ENCODE measurements around the gene BACH2. TPM values are rescaled to one million over a fixed set of nuclear protein-coding genes. Genes with fewer than 3 reads are reported as not detected.

BACH2 gene
- polyA plus RNA-seq, 1 of the 3 experiments (the other 2 are of a cell fraction) = 0.46 TPM

DNA sequence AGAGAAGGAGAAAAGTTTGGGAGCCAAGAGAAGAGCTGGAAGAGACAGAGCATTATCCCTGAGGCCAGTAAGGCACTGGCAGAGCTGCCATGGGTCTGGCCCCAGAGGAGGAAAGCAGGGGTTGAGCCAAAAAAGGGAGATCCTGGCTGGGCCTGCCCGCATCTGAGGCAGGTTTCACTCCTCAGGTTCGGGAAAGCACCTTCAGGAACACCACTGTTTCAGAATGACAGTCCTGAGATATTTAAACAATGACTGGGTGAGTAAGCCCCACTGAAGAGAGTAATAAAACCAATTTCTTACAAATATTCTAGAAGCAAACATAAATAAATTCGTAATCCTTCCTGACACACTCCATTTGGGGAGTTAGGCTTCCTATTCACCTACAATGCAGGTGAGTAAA lies 152.2 kb downstream of the BACH2 start (continued):
- TF ChIP-seq, protein P1, sequence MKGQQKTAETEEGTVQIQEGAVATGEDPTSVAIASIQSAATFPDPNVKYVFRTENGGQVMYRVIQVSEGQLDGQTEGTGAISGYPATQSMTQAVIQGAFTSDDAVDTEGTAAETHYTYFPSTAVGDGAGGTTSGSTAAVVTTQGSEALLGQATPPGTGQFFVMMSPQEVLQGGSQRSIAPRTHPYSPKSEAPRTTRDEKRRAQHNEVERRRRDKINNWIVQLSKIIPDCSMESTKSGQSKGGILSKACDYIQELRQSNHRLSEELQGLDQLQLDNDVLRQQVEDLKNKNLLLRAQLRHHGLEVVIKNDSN (IDR thresholded peaks at IDR 0.05; ENCODE audit: borderline replicate concordance, low read depth) = no peak
- no peak for TF ChIP-seq MXI1 (IDR thresholded peaks at IDR 0.05; ENCODE audit: low read depth, low read length)
- TF ChIP-seq RCOR1 (IDR thresholded peaks at IDR 0.05; ENCODE audit: low read length) = no peak

DNA sequence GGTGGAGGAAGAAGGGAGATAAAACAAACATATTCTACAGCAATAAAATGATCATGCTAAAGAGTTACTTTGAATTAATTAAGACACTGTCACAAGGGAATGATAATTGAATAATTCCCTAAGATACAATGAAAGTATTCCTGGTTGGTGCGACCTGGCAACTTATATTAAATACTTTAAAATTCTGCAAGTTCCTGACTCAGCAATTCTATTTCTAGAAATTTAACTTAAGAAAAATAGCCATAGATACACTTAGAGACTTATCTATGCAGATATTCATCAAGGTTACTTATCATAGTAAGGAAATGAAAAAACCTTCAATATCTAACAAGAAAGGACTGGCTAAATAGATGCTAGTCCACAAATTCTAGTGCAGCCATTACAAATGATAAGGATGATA lies 156.0 kb downstream of the BACH2 start:
- CTCF ChIA-PET = interaction anchor here (1.3 to 2.0 kb wide), 2 partner anchors 8 to 156 kb away, joined by 3 to 6 read pairs; no protein-coding TSS in a partner anchor
- no peak for DNase-seq
- Histone ChIP-seq H3K36me3 (replicated peaks in 1 of 2; ENCODE audit: control insufficient read depth in 1 of 2, insufficient read depth in 2 of 2, low read length in 1 of 2) (no peaks in the 10 kb centered on the region), H3F3A (replicated peaks; ENCODE audit: insufficient read depth) (peaks cover 6% of the 10 kb centered on the region), H3K4me3 (ENCODE audit: low read depth in 2 of 2, low read length in 1 of 2) (no peak overlapping the region), H3K4me1 (ENCODE audit: control insufficient read depth in 1 of 2, insufficient read depth in 2 of 2, low read depth in 1 of 2, low read length in 1 of 2) (peaks cover 0 to 21% of the 10 kb centered on the region in 2 experiments; a peak in 3 of 4 replicates), H4K20me1 (ENCODE audit: insufficient read depth) (no peaks in the 10 kb centered on the region), H3K27me3 (ENCODE audit: insufficient read depth) (no peaks in the 10 kb centered on the region), H3K9me2 (no peaks in the 10 kb centered on the region), H3K4me2 (no peak overlapping the region), H3K9me3 (no peaks in the 10 kb centered on the region), H3K27ac (ENCODE audit: low read depth in 2 of 2, low read length in 1 of 2) (no peak overlapping the region), H2AFZ (ENCODE audit: low read depth) (no peak overlapping the region), H3K9ac (no peak overlapping the region), H3K79me2 (ENCODE audit: insufficient read depth) (no peaks in the 10 kb centered on the region)
- whole genome bisulfite sequencing (ENCODE audit: low lambda C conversion rate) = 100% methylated on average over 1 of the region's 1 CpG
- TF ChIP-seq TCF12 (IDR thresholded peaks at IDR 0.05) (no peak), GATA2 (CRISPR knock-in tag; IDR thresholded peaks at IDR 0.05) (no peak), RCOR1 (IDR thresholded peaks at IDR 0.05; ENCODE audit: low read length) (no peak), NFIC (IDR thresholded peaks at IDR 0.05; ENCODE audit: borderline replicate concordance) (no peak), SIN3A (IDR thresholded peaks at IDR 0.05; ENCODE audit: borderline replicate concordance, low read depth, low read length) (no peak), POLR2AphosphoS5 (IDR thresholded peaks at IDR 0.05; ENCODE audit: low read depth, low read length) (no peak), TEAD4 (IDR thresholded peaks at IDR 0.05; ENCODE audit: borderline replicate concordance, insufficient read depth) (no peak)
- TF ChIP-seq, protein P2, sequence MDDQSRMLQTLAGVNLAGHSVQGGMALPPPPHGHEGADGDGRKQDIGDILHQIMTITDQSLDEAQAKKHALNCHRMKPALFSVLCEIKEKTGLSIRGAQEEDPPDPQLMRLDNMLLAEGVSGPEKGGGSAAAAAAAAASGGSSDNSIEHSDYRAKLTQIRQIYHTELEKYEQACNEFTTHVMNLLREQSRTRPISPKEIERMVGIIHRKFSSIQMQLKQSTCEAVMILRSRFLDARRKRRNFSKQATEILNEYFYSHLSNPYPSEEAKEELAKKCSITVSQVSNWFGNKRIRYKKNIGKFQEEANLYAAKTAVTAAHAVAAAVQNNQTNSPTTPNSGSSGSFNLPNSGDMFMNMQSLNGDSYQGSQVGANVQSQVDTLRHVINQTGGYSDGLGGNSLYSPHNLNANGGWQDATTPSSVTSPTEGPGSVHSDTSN (IDR thresholded peaks at IDR 0.05) = no peak
- TF ChIP-seq, protein P3, sequence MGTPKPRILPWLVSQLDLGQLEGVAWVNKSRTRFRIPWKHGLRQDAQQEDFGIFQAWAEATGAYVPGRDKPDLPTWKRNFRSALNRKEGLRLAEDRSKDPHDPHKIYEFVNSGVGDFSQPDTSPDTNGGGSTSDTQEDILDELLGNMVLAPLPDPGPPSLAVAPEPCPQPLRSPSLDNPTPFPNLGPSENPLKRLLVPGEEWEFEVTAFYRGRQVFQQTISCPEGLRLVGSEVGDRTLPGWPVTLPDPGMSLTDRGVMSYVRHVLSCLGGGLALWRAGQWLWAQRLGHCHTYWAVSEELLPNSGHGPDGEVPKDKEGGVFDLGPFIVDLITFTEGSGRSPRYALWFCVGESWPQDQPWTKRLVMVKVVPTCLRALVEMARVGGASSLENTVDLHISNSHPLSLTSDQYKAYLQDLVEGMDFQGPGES (IDR thresholded peaks at IDR 0.05; ENCODE audit: low read depth, low read length) = no peak
- POLR2A ChIA-PET = no interaction called here

DNA sequence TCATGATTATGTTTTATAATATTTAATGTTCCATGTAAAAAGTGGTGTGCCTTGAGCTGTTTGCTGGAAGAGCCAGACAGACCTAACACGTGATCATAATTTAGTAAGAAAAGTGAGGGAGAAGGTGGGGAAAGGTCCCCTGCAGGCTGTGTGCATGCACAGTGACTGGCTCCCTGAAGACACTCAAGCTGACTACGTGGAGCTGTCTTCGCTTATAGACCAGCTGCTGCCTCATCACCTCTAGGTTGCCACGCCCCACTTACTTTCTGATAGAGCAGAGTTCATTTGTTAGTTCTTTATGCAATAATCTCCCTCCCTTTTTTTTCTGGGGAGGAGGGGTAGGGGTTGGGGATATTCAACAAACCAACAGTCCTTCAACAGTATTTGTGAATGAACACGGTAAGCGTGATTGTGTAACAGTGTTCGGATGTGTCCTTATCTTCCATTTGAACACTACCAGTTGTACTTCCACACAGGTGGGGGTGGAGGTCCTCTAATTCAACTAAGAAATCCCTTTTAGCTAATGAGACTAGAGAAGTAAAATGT lies 157.3 kb downstream of the BACH2 start:
- ChIA-PET POLR2A (no interaction called here), CTCF (interaction anchor here (1.3 to 2.0 kb wide), 2 partner anchors 10 to 158 kb away, joined by 3 to 6 read pairs; no protein-coding TSS in a partner anchor)
- Histone ChIP-seq H3K36me3 (replicated peaks in 1 of 2; ENCODE audit: control insufficient read depth in 1 of 2, insufficient read depth in 2 of 2, low read length in 1 of 2) (no peaks in the 10 kb centered on the region), H3K4me2 (no peak overlapping the region), H3K27me3 (ENCODE audit: insufficient read depth) (no peaks in the 10 kb centered on the region), H3K9me2 (no peaks in the 10 kb centered on the region), H2AFZ (ENCODE audit: low read depth) (no peak overlapping the region), H3K9ac (no peak overlapping the region), H3K27ac (ENCODE audit: low read depth in 2 of 2, low read length in 1 of 2) (no peak overlapping the region), H3K9me3 (no peaks in the 10 kb centered on the region), H4K20me1 (ENCODE audit: insufficient read depth) (no peaks in the 10 kb centered on the region), H3F3A (replicated peaks; ENCODE audit: insufficient read depth) (peaks cover 6% of the 10 kb centered on the region), H3K4me3 (ENCODE audit: low read depth in 2 of 2, low read length in 1 of 2) (no peak overlapping the region), H3K4me1 (ENCODE audit: control insufficient read depth in 1 of 2, insufficient read depth in 2 of 2, low read depth in 1 of 2, low read length in 1 of 2) (peaks cover 0 to 25% of the 10 kb centered on the region in 2 experiments; a peak in 3 of 4 replicates), H3K79me2 (ENCODE audit: insufficient read depth) (no peaks in the 10 kb centered on the region)
- no peak for DNase-seq
- WGBS (ENCODE audit: low lambda C conversion rate) = 95% methylated on average over 7 of the region's 7 CpGs
- TF ChIP-seq RCOR1 (IDR thresholded peaks at IDR 0.05; ENCODE audit: low read length) (no peak), MXI1 (IDR thresholded peaks at IDR 0.05; ENCODE audit: low read depth, low read length) (no peak), GABPA (IDR thresholded peaks at IDR 0.05; ENCODE audit: low read depth) (no peak), NRF1 (IDR thresholded peaks at IDR 0.05; ENCODE audit: low read depth, low read length) (no peak)
- TF ChIP-seq, protein P3 (IDR thresholded peaks at IDR 0.05; ENCODE audit: low read depth, low read length) = no peak
- TF ChIP-seq, protein P2 (IDR thresholded peaks at IDR 0.05) = no peak
- TF ChIP-seq, protein P4, sequence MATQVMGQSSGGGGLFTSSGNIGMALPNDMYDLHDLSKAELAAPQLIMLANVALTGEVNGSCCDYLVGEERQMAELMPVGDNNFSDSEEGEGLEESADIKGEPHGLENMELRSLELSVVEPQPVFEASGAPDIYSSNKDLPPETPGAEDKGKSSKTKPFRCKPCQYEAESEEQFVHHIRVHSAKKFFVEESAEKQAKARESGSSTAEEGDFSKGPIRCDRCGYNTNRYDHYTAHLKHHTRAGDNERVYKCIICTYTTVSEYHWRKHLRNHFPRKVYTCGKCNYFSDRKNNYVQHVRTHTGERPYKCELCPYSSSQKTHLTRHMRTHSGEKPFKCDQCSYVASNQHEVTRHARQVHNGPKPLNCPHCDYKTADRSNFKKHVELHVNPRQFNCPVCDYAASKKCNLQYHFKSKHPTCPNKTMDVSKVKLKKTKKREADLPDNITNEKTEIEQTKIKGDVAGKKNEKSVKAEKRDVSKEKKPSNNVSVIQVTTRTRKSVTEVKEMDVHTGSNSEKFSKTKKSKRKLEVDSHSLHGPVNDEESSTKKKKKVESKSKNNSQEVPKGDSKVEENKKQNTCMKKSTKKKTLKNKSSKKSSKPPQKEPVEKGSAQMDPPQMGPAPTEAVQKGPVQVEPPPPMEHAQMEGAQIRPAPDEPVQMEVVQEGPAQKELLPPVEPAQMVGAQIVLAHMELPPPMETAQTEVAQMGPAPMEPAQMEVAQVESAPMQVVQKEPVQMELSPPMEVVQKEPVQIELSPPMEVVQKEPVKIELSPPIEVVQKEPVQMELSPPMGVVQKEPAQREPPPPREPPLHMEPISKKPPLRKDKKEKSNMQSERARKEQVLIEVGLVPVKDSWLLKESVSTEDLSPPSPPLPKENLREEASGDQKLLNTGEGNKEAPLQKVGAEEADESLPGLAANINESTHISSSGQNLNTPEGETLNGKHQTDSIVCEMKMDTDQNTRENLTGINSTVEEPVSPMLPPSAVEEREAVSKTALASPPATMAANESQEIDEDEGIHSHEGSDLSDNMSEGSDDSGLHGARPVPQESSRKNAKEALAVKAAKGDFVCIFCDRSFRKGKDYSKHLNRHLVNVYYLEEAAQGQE (IDR thresholded peaks at IDR 0.05; ENCODE audit: low read depth, low read length) = no peak
- TF ChIP-seq, protein P5, sequence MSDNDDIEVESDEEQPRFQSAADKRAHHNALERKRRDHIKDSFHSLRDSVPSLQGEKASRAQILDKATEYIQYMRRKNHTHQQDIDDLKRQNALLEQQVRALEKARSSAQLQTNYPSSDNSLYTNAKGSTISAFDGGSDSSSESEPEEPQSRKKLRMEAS (IDR thresholded peaks at IDR 0.05; ENCODE audit: low read depth) = no peak

Measured in SK-N-SH (cell line).